ENCODE results near the gene PFDN4.

GRCh38 chr20:54227241-54227640 is 19.4 kb downstream of the PFDN4 start:
- TF ChIP-seq CTCF (IDR thresholded peaks at IDR 0.05): no peak
- TF ChIP-seq POLR2A (IDR thresholded peaks at IDR 0.05): no peak
